Ramos (cell line): ENCODE measurements around the gene CCL7.

Source experiments
- in situ Hi-C: fragments of 300-500 bp; cut with MboI; formaldehyde crosslinking; loops from one replicate; pipeline ENCODE4 v1.14.3; 2022; ENCODE audit warnings: low sequenced_read_pairs; ENCODE audit not compliant: unreplicated experiment

Gene CCL7

GRCh38 chr17:34275881-34276280 is 5.9 kb downstream of the CCL7 start:
- in situ Hi-C loops = no loop called here

GRCh38 chr17:34276826-34277225 is 6.8 kb downstream of the CCL7 start:
- in situ Hi-C loops = no loop called here

DNA sequence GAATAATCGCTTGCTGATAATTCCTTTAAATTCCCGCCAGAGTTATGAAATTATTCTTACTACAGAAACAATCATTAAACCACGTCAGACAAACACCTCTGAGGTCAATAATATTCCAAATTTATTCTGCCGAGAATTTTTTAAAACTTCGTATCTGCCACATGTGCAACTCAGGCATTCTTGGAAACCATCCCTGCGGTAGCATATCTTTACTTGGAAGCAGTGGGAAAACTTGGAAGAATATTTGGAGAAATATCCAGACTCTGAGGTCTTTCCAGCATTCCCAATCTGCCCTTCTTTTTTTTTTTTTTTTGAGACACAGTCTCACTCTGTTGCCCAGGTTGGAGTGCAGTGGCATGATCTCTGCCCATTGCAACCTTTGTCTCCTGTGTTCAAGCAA is 13.6 kb downstream of the CCL7 start:
- in situ Hi-C loops = no loop called here

DNA sequence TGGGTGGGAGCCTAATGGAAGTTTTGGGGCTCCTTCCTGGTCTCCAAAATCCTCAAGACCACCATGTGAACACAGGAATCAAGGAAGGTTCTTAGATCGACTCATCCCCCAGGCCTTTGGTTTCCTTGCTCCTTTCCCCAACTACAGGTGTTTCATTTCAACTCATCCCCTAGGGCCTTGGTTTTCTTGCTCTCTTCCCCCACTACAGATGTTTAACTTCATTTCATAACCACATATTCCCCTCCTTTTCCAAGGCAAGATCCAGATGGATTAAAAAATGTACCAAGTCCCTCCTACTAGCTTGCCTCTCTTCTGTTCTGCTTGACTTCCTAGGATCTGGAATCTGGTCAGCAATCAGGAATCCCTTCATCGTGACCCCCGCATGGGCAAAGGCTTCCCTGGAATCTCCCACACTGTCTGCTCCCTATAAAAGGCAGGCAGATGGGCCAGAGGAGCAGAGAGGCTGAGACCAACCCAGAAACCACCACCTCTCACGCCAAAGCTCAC is 15.3 kb downstream of the CCL7 start, which contains the start of gene CCL11:
Gene CCL11 (plus strand): TSS at position 457 of the 507 bp plus-strand sequence. CDS start 67 bp downstream, outside the sequence.
- in situ Hi-C loops = no loop called here

DNA sequence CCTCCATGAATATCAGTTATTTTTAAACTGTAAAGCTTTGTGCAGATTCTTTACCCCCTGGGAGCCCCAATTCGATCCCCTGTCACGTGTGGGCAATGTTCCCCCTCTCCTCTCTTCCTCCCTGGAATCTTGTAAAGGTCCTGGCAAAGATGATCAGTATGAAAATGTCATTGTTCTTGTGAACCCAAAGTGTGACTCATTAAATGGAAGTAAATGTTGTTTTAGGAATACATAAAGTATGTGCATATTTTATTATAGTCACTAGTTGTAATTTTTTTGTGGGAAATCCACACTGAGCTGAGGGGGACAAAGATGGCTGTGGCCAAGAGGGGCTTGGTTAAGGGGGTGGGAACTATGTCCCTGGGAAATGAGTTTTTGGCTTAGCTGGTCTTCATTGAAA is 17.9 kb downstream of the CCL7 start:
- in situ Hi-C loops = no loop called here

DNA sequence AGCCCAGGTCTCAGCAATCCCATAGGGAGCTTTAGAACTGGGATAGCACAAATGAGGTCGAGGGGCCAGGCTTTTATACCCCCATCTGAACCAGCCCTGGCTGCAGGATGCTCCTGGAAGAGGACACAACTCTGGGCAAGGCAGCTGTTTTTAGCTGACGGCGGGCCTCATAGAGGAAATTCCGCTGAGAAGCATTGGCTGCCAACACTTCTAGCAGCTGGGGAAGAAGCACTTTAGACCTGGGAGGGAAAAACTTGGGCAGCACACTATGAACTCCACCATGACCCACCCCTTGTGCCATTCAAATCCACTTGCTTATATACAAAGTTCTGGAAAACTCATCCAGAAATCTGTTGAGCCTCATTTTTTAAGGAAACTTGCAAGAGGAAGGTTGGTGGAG is 20.6 kb downstream of the CCL7 start:
- in situ Hi-C loops = no loop called here

GRCh38 chr17:34291721-34292348 is 21.8 kb downstream of the CCL7 start:
- in situ Hi-C loops = no loop called here

DNA sequence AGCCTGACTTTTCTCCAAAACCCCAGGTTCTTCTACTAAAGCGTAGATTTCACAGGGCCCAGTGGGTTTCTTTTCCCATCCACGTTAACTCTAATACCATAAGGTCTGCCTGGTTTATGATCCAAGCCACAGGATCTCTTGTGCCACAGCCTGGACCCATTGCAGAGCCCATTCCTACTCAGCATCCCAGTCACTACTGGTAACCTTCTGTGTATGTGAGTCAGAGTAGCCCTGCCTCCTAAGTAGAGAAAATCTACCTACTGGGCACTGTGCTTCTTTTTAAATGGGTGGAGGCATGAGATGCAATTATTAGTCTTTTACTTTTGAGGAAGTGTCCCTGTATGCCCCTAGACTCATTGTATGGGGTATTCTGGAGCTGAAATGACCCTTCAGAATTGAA is 29.0 kb downstream of the CCL7 start:
- in situ Hi-C loops = no loop called here

DNA sequence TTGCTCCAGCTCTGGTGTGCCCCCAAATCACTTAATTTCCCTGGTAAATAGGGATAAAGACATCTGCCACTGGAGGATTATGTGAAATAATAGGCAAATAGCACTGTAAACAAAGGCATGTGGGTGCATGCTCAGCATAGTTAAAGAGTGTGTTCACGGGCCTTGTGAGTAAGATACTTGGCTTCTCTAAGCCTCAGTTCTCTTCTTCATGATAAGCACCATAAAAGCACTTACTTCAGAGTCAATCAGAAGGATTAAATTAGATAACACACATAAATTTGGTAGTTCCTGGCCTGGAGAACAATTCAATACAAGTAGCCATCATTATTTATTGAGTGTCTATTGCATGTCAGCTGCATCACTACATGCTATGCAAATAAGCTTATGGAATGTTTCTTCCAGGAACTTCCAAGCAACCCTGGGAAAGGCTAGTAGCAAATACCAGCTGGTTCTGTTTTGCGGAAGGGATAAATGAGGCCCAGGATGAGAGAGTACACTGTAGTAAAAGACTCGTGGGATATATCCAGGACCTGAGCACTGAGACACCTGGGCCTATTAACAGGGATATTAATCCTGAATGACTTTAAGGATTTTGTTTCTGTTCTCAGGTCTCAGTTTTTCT is 30.0 kb downstream of the CCL7 start:
- in situ Hi-C loops = no loop called here

- in situ Hi-C loops = no loop called here
These were observed 30.8 kb downstream of the CCL7 start for GRCh38 chr17:34300652-34301370.

GRCh38 chr17:34301986-34302385 is 32.0 kb downstream of the CCL7 start:
- in situ Hi-C loops = no loop called here

DNA sequence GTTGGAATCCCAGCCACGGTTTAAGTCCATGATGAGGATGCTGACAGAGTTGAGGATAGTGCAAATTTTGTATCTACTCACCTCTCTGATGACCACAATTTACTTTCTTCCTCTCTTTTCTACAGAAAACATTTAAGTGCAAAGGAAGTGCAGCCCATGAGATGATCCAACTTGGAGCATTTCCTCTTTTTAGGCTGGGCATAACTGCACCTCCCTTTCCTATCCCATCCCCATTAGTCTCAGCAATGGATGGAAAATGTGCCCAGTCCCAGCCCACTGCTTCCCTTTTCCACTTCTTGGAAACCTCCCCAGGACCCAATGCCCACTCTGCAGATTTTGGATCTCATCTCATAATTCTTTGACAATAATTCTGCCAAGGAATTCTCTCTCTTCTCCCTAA is 32.6 kb downstream of the CCL7 start:
- in situ Hi-C loops = no loop called here

DNA sequence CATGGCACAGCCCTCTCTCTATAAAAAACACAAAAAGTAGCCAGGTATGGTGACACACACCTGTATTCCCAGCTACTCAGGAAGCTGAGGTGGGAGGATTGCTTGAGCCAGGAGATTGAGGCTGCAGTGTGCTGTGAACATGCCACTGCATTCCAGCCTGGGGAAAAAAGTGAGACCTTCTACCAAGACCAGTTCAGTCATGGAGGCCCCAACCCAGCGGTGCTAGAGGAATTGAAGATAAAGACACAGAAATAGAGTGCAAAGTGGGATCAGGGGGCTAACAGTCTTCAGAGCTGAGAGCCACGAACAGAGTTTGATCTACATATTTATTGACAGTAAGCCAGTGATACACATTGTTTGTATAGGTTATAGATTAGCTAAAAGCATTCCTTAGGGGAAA is 33.6 kb downstream of the CCL7 start:
- in situ Hi-C loops = no loop called here

GRCh38 chr17:34305061-34305460 is 35.0 kb downstream of the CCL7 start:
- in situ Hi-C loops = no loop called here

GRCh38 chr17:34305606-34306005 is 35.6 kb downstream of the CCL7 start:
- in situ Hi-C loops = no loop called here

GRCh38 chr17:34306466-34306865 is 36.4 kb downstream of the CCL7 start:
- in situ Hi-C loops = no loop called here

DNA sequence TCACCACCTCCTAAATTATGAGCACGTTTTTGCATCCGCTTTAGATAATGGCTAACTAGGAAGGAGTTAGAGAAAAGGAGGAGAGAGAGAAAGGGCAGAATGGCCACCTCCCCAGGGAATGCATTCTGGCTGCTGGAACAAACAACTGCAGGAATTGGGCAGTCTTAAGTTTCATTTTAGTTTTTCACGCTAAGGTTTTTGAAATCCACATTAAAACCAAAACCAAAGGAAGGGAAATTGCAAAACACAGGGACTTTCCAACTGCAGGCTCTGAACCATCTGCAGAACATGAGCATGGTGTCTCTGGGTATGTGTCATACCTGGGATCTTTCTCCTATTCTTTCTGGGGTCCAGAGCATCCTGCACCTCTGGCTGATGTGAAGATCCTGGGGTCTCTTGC is 37.1 kb downstream of the CCL7 start:
- in situ Hi-C loops = no loop called here

DNA sequence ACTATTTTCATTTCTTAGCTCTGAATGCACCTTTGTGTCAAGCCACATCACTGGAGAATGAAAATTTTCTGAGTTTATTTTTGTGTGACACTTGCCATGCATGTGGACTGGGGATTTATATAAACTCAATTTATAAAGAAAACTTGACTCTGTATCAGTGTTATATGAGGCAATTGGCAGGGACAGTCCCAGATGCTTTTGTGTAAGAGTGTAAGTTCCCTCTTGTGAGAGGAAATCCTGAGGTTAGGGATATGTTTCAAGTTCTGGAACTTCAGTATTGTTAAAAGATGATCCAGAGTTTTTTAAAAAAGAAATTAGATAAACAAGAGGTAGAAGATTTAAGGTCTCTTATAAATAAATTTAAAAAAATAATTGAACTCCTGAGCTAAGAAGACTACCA is 38.4 kb downstream of the CCL7 start:
- in situ Hi-C loops = no loop called here

DNA sequence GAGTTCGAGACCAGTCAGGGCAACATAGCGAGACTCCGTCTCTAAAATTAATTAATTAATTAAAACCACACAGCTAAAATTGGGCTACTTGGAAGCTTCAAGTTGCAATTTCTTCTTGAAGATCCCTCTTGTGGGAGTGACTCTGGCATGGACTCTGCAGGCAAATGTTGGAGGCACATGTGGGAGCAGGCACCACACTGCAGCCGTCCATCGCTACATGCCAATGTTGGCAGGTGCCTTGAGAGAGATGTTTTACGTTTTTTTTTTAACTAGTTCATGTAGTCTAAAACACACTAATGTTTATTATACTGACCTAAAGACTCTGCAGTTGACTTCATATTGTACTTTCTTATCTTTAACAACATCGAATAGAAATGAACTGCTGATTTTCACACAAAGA is 41.3 kb downstream of the CCL7 start:
- in situ Hi-C loops = no loop called here

- in situ Hi-C loops = no loop called here
These were observed 42.1 kb downstream of the CCL7 start for GRCh38 chr17:34312080-34312479.

GRCh38 chr17:34313164-34313563 is 43.1 kb downstream of the CCL7 start:
- in situ Hi-C loops = no loop called here
